COR-L47 (cell line): ENCODE results near the gene ERH.

Experiments used
- DNase-seq: peaks from one replicate; lab custom pipeline; 2025; lab: John Stamatoyannopoulos, UW

Gene ERH

DNA sequence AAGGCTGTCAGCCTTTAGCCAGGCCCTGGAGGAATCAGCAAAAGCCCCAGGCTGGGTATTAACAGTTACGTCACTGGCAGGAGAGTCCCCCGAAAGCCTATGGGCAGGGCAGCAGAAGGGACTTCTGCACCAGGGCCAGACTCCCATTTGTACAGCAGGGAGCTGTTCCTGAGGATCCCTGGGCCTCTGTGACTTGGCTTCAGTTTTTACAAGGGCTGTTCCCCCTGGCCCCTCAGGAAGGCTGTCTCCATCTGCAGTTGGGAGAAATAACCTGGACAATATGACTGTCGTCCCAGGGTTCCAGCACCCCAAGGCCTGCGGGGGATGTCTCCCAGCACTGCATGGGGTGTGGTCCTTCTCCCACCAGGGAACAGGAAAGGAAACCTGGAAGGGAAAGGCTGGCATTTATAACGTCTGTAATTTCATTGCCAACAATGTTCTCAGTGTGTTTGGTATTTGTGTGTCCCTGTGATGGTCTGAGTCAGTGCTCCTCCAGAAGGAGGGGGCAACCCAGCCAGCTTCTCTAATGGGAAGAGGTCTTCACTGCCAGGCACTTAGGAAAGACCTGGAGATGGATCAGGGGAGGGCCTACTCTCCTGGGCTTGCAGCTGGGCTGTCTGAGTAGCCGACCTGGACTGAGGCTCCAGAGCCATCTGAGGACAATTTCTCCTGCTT is 42.4 kb downstream of the ERH start:
- DNase-seq = no peak

GRCh38 chr14:69355154-69355597 is 42.9 kb downstream of the ERH start:
- DNase-seq = no peak

DNA sequence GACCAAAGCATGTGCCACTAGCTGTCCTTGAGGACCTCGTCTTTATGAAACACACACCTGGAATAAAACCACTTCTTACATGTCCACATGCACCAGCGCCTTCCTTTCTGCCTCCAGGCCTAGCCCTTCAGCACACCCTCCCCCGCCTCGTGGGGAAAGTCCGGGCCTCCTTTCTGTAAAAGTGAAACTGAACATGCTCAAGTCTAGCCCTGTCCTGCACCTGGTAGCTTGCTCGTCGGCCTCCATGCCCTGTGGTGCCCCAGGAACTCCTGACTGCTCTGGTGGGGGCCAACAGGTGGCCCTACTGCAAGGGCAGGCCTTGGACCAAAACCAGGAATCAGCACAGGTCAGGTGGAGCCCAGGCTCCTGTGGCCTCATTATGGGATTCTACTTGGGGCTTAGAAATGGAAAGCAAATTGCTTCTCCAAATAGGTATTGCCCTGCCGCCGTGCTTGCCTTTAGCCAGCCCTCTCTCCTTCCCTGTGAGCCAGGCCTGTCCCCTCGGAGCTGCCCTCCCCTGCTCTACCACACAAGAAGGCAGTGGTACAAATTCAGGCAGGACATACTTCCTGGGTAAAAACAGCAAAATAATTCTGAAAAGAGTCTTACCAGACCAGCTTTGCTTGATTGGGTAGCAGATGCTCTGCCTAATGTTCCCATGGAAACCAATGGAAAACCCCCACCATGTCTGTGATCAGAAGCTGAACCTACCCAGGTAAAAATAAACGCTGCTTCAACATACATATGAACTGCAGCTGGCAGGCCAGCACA is 43.5 kb downstream of the ERH start:
- no peak for DNase-seq

DNA sequence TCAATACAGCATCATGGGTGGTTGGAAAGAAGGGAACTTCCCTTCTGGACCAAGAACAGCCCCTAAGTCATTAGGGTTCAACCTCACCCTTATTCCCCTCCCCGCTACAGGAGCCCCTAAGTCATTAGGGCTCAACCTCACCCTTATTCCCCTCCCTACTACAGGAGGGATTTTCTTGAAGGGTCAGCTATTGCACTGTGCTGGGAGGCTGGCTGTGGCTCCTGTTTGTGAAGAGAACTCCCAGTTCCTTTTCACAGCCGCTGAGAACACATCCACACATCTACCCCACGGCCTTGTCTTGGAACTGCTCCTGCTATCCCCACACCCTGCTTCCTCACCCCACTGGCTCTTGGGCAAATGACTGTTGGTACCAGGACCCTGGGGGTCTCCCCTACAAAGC is 44.9 kb downstream of the ERH start:
- no peak for DNase-seq

DNA sequence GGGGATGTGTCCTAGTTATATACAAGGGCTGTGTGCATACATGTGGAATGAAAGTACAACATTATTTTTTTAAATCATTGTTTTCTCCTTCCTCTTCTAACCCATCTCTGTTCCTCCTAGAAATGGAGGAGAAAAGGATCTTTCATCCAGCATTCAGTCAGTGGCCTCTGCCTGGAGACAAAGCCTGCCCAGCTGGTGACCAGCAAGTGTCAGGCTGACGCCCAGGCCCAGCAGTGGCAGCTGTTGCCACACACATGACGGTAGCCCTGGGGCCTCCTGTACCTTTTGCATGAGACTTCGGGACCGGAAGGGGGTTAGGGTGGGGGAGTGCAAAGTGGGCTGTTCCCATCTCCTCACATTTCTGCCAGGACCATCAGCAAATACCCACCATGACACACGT is 46.2 kb downstream of the ERH start:
- DNase-seq = no peak

DNA sequence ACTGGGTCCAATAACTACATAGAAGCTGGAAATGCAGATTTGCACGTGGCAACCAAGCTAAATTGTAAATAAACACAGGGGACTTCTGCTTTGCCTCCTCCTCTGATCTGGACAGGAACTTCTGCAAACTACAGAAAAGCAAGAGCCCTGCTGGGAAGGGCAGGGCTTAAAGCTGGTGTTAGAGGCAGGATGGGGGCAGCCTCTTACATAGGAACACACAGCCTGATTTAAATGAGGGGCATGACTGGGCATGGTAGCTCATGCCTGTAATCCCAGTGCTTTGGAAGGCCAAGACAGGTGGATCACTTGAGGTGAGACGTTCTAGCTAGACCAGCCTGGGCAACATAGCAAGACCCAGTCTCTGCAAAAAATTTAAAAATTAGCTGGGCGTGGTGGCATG is 46.7 kb downstream of the ERH start:
- DNase-seq = no peak

DNA sequence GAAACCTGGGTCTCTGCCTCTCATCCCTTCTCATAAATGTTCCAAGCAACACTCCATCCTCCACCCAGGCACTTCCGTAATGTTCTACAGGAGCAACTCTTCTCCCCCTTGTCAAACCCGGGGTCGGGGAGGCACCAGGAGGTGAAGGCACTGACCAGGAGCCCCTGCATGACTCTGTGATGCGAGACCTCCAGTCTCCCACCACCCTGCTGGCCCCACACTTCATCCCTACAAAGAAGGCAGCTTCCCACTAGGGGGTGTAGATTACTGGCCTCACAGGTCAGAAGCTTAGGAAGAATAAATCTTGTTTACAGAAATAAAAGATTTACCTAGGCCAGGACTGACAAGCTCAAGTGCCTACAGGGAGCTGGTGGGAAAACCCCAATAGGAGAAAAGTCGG is 47.2 kb downstream of the ERH start:
- no peak for DNase-seq

- no peak for DNase-seq
These were observed 48.9 kb downstream of the ERH start for GRCh38 chr14:69349091-69349777.

DNA sequence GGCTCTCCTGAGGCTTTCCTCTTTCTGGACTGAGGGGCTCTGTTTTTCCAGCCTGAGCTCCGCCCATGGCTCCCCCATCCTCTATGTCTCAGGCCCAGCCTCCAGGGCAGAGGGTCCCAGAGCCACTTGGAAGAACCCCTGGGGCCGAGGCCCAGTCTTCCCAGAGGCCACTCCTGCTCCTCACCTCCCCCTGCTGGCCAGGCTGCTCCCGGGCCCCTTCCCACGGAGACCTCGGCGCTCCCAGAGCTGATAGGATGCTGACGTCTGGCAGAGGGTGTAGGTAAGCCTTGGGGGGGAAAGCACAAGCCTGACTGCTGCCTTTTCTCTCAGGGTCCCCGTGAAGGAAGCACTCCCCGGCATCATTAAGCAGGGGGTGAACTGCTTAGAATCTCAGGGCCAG is 51.4 kb downstream of the ERH start:
- DNase-seq = no peak

- no peak for DNase-seq
These were observed 52.7 kb downstream of the ERH start for GRCh38 chr14:69345402-69345801.

DNA sequence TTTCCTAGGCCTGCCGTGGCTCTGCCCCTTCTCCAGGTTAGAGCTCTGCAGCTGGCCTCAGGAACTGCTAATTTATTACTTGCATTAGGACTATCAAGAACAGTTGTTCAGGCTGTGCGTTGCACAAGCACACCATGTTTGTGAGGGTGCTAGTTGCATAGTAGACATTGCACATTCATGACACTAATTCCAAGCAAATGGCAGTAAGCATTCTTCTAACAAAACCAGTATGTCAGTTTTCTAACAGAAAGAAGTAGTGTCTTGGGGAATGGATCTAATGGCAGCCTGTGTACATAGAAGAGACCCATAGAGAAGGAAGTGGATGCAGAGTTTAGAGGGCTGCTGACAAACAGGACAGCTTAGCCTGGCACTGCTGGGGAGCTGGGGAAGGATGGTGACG is 53.9 kb downstream of the ERH start:
- no peak for DNase-seq

DNA sequence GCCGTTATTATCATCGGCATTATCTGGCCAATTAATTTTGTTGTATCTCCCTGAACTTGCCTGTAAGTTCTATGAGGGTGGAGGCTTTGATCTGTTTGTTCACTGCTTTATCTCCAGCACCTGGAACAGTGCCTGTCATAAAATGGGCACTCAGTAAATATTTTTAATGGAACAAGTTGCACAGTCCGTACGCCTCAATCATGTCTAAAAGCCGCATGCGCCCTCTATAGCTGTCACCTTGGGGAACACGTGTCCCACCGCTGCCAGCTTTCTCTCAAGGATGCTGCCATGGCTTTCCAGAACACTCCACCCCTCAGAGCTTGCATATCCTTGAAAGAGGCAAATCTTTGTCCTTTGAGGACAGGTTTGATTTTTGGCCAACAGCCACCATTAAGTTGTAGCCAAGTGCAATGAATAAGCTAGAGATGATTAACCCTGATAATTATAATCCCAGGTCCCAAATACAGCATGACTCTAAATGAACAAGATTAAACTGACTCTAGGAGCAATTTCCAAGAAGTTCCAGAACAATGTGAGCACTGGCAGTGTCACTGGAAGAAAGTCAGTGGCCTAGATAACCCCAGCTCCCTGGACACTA is 55.1 kb downstream of the ERH start:
- peak; percentile 7 for DNase-seq

GRCh38 chr14:69339426-69339825 is 58.7 kb downstream of the ERH start:
- DNase-seq = no peak

- no peak for DNase-seq
These were observed 60.1 kb downstream of the ERH start for GRCh38 chr14:69337984-69338383.

DNA sequence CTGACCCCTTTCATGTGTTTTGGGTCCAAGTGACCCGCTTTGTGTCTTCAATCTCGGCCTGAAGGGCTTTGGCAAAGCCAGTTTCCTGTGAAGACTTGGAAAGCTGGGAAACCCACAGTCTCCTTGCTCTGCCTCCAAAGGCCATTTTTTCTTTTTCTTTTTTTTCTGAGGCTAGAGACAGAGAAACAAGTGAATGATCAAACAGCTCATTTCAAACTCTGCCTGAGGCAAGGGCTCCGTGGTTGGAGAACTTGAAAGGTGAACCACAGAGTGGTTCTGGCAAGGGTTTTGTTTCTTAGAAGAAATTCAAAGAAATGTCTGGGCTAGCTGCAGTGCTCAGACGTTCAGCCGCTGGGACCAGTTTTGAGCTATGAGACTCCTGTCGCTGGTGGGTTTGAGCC is 62.7 kb downstream of the ERH start:
- DNase-seq = no peak

GRCh38 chr14:69334576-69334975 is 63.5 kb downstream of the ERH start:
- no peak for DNase-seq

DNA sequence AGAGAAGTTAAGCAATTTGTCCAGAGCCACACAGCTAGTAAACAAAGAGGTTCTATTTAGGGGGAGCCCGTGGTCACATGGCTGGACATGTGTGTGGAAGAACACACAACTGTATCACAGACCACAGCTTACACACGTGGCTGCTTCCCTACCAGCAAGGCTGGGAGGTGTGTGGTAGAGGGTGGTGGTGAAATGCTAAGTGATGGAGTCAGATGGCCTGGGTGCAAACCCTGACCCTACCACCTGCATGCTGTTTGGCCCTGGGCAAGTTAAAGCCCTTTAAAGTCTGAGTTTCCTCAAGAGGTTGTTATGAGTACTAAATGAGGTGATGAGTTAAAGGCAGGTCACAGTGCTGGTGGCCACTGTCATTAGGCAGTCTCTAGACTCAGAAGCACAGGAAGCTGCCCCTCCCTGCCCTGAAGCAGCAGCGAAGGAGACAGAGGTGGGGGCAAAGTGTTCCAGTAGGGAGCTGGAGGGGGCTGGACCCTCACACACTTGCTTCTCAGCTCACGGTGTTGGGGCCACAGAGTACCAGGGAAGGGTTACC is 64.2 kb downstream of the ERH start:
- DNase-seq = no peak

DNA sequence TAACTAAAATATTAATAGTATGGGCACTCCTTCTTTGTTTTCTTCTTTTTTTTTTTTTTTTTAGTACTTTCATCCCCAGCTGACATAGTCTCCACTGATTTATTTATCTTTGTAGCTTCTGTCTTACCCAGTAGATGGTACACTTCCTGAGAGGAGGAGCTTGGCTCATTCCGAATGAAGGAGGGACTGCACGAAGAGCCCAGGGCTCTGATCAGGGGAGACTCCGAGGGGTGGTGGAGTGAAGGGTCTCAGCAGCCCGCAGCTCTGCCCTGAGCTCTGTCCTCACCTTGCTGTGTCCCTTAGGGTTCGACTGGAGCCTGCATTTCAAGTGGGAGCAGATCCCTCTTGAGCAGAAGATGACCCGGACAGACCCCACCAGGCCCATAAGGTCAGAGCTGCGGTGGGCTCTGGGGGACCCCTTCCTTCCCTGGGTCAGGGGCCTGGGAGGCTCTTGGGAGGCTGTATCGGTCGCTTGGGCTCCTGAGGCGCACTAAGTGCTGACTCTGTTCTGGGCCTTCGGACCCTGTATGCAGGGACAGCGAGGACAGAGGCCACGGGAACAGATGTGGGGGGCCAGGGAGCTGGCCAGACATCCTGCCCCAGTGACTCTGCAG is 65.2 kb downstream of the ERH start:
- no peak for DNase-seq

- DNase-seq = no peak
These were observed 66.9 kb downstream of the ERH start for GRCh38 chr14:69331206-69331605.
